HG02884 (cell line): ENCODE data around the gene TTLL7.

Source experiments
- ATAC-seq: cut with Tn5 transposase; IDR thresholded peaks from one replicate; pipeline ENCODE4 v1.9.1; 2021; ENCODE audit warnings: mild to moderate bottlenecking, moderate library complexity; ENCODE audit not compliant: unreplicated experiment

Gene TTLL7

GRCh38 chr1:83883979-83884378 lies 115.0 kb downstream of the TTLL7 start:
- ATAC-seq = no peak

- ATAC-seq = no peak
Observed at GRCh38 chr1:83882906-83883305, 116.0 kb downstream of the TTLL7 start.

DNA sequence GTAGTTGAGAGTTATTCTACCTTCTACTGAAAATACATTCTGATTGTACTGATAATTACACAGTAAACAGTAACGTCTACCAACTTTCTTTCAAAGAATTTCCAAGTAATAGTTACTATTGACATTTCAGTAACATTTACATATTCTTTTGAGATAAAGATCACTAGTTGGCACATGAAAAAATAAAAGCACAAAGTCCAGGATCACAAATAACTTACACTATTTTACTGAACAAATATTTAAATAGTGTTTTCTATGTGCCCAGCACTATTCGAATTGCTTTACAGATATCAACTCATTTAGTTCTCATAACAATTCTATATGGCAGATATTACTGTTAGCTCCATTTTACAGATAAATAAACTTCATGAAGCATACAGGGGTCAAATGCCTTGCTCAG lies 126.4 kb downstream of the TTLL7 start:
- no peak for ATAC-seq

DNA sequence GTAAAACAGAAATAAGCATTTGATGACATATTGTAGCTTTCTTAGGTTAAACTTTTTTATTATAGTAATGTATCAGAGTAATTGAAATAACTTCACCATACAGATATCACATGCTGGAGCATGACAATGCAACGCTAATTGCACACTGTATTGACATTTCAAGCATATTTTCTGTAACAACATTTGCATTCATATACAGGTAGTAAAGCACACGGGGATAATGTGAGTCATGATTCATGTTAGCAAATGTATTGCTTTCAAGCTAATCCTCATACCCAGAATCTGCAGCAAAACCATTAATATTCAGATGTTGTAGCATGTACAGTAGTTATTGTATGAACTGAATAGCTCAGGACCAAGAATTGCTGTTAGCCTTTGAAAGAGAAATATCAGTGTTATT lies 133.9 kb downstream of the TTLL7 start:
- no peak for ATAC-seq

DNA sequence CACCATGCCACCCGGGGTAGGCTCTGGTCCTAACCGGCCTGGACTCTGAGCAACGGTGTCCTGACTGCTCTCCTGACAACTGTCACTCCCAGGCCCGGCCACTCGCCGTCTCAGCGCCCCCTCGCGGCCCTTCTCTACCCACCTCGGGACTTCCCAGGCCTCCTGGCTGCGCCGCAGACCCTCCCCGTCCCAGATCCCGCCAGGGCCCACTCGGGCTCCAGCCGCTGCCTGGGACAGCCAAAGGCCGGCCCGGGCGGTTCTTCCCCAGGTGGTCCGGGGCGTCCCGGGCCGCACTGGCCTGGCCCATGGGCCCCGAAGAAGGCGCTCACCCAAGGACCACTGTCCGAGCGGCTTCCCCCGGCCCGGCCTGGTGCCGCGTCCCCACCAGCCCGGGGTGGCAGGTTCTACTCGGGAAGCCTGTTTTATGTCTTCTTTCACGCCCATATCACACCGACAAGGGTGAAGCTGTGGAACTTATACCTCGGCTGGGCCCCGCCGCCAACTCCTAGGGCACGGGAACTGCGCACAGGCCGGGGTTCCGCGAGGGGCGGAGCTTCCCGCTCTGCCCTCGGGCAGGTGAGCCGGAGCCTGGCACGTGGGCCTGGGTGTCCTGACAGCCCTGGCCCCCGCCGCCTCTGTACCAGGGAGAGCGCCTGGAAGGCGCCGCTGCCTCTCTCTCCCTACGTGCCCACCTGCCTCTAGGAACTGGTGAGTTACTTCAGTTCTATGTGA lies 138.3 kb downstream of the TTLL7 start:
- ATAC-seq = peak; percentile 91

DNA sequence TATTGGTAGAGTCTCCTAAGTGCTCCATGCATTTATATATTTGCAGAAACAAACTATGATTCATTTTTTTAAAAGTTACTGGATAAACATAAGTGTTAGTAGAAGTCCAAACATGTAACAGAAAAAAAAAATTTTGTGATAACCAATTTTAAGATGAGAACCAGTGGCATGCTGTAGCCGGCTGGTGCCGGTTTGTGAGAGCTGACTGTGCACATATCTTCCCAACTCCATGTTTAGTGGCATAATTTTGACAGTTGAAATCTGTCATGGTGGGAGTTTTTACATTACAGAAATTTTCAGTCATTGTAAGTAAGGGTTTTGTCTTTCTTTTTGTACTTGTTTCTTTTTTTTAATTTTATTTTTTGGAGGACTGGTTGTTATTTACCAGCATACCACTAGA lies 141.2 kb downstream of the TTLL7 start:
- no peak for ATAC-seq

GRCh38 chr1:83857103-83857502 lies 141.8 kb downstream of the TTLL7 start:
- no peak for ATAC-seq

DNA sequence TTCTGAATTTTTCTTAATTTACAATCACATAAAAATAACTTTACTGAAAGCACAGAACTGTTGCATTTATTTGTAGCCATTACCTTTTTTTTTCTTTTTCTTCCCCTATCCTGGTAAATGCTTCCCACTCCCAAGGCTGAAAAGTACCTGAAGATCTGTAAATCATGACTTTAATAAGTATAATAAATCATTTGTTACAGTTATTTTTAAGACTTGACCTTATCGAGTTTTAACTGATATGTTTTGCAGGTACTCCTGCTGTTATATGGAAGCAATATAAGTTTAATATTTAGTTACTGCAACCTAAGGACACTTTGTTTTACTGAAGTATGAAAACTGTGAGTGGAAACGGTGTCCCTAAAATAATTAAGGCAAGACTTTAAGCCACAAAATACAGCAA lies 142.6 kb downstream of the TTLL7 start:
- no peak for ATAC-seq

GRCh38 chr1:83854456-83854855 lies 144.5 kb downstream of the TTLL7 start:
- no peak for ATAC-seq

- ATAC-seq = no peak
Observed at GRCh38 chr1:83850834-83851233, 148.1 kb downstream of the TTLL7 start.

DNA sequence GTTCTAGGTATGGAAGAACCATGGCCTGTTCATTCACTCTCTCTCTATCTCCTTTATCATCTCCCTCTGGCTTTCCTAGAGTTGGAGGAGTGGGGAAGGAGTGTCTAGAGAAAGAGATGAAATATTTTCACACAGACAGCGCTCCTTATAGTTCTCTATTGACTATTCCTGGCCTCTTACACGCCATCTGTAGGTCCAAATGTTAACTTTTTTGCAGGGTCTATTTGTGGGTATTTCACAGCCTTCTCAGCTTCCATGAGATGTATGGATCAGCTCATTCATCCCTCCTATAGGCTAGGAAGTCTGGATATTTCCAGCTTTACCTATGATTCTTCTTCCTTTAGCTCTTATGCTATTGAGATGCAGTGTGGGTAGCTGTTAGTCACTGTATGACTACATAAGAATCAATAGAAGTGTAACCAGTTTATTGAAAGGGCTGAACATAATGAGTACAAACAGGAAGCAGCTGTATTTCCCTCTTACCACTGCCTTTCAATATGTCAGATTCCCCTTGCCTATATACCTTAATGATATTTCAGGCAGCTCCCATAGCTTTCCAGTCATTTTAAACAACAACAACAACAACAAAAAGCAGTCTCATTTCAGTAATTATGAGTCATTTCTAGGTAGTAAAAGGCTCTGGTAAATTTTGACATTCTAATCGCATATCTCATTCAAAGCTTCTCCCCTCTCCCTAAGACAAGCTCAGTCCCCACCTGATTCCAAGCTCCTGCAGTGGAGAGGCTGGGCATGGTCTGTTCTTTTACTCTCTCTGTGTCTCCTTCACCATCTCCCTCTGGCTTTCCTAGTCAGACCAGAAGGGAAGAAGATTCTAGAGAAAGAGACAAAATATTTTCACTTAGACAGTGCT lies 149.5 kb downstream of the TTLL7 start:
- ATAC-seq = peak; percentile 70

DNA sequence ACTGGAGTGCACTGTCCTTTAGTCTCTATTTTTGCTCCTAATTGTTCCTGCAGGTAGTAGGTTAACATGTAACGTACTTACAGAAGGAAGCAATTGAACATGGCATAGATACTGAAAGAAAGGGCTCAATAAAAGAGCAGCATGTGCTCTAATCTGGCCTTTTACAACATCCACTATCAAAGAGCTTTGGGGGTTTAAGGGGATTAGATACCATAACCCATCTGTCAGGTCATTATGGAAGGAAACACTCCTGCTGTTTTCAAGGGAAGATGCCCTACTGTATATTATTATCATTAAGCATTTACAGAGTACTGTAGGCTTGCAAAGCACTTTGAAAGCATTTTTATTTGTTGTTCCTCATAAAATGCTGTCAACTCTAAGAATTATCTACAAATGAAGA lies 152.8 kb downstream of the TTLL7 start:
- no peak for ATAC-seq

GRCh38 chr1:83845437-83846071 lies 153.4 kb downstream of the TTLL7 start:
- no peak for ATAC-seq

DNA sequence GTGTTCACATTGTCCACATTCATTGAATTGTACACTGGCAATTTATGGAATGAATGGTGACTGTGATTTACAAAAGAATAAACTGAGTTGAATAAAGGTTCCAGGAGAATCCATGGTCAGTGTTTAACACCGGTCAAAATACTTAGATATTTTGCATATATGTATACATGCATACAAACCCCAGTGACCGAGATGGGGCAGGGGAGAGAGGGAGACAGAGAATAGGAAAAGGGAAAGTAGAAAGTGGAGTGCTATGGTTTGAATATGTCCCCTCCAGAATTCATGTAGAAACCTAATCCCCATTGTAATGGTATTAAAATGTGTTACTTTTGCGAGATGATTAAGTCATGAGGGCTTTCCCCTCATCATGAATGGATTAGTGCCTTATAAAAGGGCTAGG lies 154.4 kb downstream of the TTLL7 start:
- no peak for ATAC-seq

DNA sequence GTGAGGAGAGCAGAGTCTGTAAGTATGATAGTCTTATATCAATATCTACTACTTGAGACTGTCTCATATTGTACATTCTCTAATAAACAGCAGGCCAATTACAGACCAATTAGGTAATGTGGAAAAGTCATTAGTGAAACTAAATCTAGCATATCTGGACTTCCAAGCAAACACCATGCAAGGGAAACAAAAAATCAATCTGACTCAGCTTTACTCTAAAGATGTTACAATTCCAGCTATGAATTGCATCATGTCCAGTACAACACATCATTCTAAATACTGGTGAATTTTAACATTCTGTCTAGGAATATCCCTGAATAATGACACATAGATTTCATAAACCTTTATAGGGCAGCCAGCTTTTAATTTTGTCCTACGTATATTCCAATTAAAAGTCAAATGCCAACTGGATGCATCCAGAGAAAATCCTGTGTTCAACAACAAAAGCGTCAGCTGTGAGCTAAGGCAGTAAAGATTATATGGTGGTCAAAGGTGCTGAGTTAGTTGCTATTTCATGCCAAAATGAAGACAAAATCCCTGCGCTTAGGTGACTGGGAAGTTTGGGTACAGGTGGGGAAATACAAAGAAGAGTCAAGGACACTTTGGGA lies 159.3 kb downstream of the TTLL7 start:
- no peak for ATAC-seq

DNA sequence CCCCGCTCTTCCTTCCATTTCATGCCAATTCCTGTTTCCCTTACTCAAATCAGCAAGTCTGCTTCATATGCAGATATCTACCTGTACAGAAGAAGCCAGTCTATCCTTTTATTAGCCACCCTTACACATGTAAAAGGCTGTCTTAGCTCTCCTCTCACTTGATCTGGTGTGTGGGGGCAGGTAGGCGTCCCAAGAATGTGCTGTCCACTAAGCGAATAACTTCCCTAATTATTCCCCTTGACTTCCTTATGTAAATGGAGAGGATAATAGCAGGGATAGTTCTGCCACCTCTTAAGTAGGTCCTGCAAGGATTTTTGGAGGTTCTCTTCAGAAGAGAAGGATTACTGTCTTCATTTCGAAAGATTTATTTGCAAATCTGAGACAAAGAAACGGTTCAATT lies 160.4 kb downstream of the TTLL7 start:
- no peak for ATAC-seq

DNA sequence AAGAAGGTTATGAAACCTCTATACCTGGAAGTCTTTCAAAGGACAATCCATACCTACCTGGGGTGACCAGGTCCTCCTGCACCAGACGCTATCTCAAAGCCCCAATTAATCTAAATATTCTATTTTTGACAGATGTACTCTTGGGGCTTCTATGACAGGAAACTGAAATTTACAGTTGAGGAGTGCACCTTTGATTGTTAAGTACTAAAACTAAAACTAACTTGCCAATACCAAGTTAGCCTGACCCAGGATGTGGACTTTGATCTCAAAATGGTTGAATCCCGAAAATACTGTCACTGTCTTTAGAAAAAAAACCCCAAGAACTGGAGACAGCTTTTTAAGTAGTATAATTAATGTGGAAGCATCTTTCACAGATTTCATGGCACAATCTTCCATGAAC lies 162.4 kb downstream of the TTLL7 start:
- ATAC-seq = no peak

DNA sequence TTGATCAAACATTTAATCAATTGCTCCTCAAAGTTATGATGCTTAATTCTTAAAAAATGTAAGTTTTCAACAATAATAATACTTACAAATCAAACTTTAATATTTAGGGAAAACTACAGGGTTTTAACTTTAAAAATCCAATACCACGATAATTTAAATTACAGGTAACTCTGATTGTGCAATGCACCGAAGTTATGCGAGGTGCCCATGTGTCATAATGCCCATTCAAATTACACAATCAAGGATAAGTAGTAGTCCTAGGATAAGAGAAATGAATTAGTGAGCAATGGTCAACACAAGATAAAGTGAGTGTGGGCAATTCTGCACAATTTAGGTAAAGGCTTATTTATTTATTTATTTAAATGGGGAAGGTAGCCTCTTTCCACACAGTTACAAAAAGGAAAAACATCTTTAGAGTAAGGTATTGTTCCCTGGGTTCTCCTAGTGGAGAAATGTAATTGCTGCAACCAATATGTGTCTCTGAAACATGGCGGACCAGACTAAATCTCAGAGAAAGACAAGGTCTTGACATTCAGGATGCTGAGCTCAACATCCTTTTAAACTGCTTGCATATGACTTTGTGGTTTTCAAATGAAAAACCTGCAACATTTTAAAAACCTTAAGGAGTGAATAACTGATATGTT lies 164.2 kb downstream of the TTLL7 start:
- no peak for ATAC-seq

DNA sequence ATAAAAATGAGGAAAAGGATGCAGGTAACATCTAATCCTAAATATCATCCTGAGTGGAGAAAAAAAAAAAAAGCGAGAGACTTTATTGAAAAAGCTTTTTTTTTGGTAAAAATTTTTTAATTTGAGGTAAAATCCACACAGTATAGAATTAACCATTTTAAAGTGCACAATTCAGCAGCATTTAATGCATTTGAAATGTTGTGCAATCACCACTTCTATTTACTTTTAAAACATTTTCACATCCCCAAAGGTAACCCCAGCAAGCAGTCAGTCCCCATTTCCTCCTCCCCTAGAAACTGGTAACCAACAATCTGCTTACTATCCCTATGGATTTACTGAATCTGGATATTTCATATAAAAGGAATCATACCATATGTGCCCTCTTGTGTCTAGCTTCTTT lies 166.7 kb downstream of the TTLL7 start:
- no peak for ATAC-seq

DNA sequence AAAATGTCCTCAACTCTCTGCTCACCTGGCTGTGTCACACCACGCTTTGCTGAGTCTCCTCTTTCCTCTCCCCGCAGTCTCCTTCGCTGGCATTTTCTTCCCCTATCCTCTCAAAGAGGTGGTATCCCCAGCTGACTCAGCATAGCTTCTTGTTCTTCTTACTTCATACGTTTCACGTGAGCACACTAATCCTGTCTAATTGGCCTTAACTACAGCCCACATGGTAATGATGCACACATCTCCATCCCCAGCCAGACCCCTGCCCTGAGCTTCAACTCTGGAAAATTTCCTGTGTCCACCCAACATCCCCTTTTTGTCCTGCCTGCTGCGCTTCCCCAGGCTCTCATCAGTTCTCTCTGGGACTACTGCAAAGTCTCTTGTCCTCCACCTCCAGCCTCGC lies 169.8 kb downstream of the TTLL7 start:
- no peak for ATAC-seq

DNA sequence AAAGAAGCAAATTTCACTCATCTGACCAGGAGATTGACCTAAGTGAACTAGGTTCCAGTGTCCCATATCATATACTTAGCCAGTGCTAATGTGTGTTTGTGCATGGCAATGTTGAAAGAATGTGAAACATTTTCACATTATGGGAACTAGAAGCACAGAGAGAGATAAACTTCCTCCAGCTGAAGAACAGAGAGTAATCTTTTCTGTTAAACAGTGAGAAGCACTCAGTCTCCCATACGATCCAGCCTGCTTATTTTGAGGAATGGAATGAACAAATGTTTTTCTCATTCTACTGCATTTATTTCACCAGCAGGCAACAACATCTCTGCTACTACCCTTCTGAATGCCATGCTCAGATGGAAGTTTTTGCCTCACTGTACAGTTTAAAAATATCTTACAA lies 170.5 kb downstream of the TTLL7 start:
- ATAC-seq = no peak
